ENCODE results near the gene XYLT2. TPM values are rescaled to one million over a fixed set of nuclear protein-coding genes. Genes with fewer than 3 reads are reported as not detected.

Gene XYLT2
- total and polyA plus RNA-seq, 2 of the 8 experiments (the other 6 are each of a cell fraction or from before 2014, with no cell fraction given), result 28.0 to 29.9 TPM

DNA sequence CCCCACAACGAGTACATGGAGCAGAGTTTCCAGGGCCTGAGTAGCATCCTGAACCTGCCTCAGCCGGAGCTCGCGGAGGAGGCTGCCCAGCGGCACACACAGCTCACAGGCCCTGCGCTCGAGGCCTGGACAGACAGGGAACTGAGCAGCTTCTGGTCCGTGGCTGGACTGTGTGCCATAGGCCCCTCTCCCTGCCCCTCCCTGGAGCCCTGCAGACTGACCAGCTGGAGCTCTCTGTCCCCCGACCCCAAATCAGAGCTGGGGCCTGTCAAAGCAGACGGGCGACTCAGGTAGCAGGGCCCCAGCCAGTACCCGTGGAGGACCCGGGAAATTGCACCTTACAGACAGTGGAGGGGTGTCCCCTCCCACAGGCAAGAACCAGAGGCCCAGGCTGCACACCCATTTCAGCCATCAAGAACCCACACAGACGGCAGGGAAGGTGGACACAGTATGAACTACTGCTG lies 14.1 kb downstream of the XYLT2 start:
- TF ChIP-seq PHF8 (conservative IDR thresholded peaks at IDR 0.05; ENCODE audit: low read depth, low read length) (no peak), ATF3 (IDR thresholded peaks at IDR 0.05; ENCODE audit: insufficient read depth, low read depth, low read length) (no peak), SIX5 (IDR thresholded peaks at IDR 0.05; ENCODE audit: low read depth, low read length) (no peak), SAP30 (IDR thresholded peaks at IDR 0.05; ENCODE audit: insufficient read depth, insufficient replicate concordance, low read length) (no peak), POLR2AphosphoS5 (IDR thresholded peaks at IDR 0.05; ENCODE audit: low read depth, low read length) (no peak), HDAC6 (IDR thresholded peaks at IDR 0.05; ENCODE audit: low read depth, low read length) (no peak), KDM1A (IDR thresholded peaks at IDR 0.05; ENCODE audit: borderline replicate concordance, low read length) (no peak), ZNF274 (IDR thresholded peaks at IDR 0.05; ENCODE audit: borderline replicate concordance, extremely low read depth, low read length) (no peak), BRCA1 (IDR thresholded peaks at IDR 0.05; ENCODE audit: low read depth, low read length) (no peak)
- TF ChIP-seq, protein P1, sequence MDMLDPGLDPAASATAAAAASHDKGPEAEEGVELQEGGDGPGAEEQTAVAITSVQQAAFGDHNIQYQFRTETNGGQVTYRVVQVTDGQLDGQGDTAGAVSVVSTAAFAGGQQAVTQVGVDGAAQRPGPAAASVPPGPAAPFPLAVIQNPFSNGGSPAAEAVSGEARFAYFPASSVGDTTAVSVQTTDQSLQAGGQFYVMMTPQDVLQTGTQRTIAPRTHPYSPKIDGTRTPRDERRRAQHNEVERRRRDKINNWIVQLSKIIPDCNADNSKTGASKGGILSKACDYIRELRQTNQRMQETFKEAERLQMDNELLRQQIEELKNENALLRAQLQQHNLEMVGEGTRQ (IDR thresholded peaks at IDR 0.05; ENCODE audit: low read length), result no peak
- Histone ChIP-seq H3K14ac (ENCODE audit: insufficient read length) (no peak overlapping the region), H3K9me3 (ENCODE audit: insufficient read depth in 2 of 2, low read depth in 1 of 2, low read length in 1 of 2) (no peaks in the 10 kb centered on the region), H3K27ac (ENCODE audit: low read depth, low read length) (no peak overlapping the region), H3K27me3 (replicated peaks in 1 of 4; ENCODE audit: control insufficient read depth in 3 of 4, extremely low read depth in 1 of 4, insufficient read depth in 3 of 4, low read length in 3 of 4) (no peaks in the 10 kb centered on the region), H3K79me1 (ENCODE audit: low read depth, low read length) (no peaks in the 10 kb centered on the region), H3K4ac (replicated peaks; ENCODE audit: insufficient read length, low read depth, low read length) (no peak overlapping the region), H3K56ac (replicated peaks; ENCODE audit: insufficient read length, low read depth, low read length) (no peak overlapping the region), H3K4me3 (ENCODE audit: extremely low read depth in 1 of 4, insufficient read depth in 2 of 4, low read depth in 3 of 4, low read length in 4 of 4) (no peak overlapping the region), H2BK5ac (ENCODE audit: low read depth, low read length) (no peak overlapping the region), H3K23ac (ENCODE audit: insufficient read length) (no peak overlapping the region), H3K4me2 (ENCODE audit: insufficient read depth in 1 of 2, low read depth in 2 of 2, low read length in 2 of 2) (no peak overlapping the region), H2AK5ac (ENCODE audit: low read depth, low read length) (no peak overlapping the region), H2AFZ (ENCODE audit: low read length) (no peak overlapping the region), H4K8ac (ENCODE audit: extremely low read depth, insufficient read depth, low read length) (peak overlapping the region; percentile 53; the same call in 1 of the 2 replicates), H3K18ac (ENCODE audit: extremely low read depth, low read length) (no peak overlapping the region), H2BK120ac (replicated peaks; ENCODE audit: low read depth, low read length) (no peak overlapping the region), H3K36me3 (ENCODE audit: control insufficient read depth in 2 of 4, insufficient read depth in 4 of 4, low read length in 3 of 4) (peaks cover 12 to 40% (median 25%) of the 10 kb centered on the region in 4 experiments), H2BK12ac (ENCODE audit: low read depth, low read length) (no peak overlapping the region), H3K4me1 (replicated peaks in 1 of 4; ENCODE audit: control insufficient read depth in 3 of 4, insufficient read depth in 4 of 4, low read length in 3 of 4) (peaks cover 0 to 26% (median 11%) of the 10 kb centered on the region in 4 experiments; a peak in 6 of 7 replicates), H2BK20ac (ENCODE audit: low read length) (no peak overlapping the region), H4K20me1 (replicated peaks in 1 of 2; ENCODE audit: control insufficient read depth in 1 of 2, insufficient read depth in 2 of 2, low read length in 2 of 2) (peaks cover 6 to 22% of the 10 kb centered on the region in 2 experiments), H4K5ac (ENCODE audit: insufficient read length, low read depth, low read length) (no peak overlapping the region), H2BK15ac (ENCODE audit: low read length) (no peak overlapping the region), H3K9ac (replicated peaks in 1 of 4; ENCODE audit: extremely low read depth in 1 of 4, low read depth in 3 of 4, low read length in 3 of 4) (no peak overlapping the region; a peak in 1 of 7 replicates), H3K23me2 (ENCODE audit: low read depth, low read length) (no peaks in the 10 kb centered on the region), H4K91ac (replicated peaks; ENCODE audit: insufficient read length, low read length) (no peak overlapping the region), H3K79me2 (ENCODE audit: control insufficient read depth in 1 of 2, insufficient read depth in 2 of 2, low read length in 2 of 2) (no peaks in the 10 kb centered on the region)
- DNase-seq (ENCODE audit: low read depth in 1 of 2, low spot score in 2 of 2) (no peak), FAIRE-seq (no peak)
- WGBS, 2 experiments (ENCODE audit: extremely low coverage in 1 of 2, insufficient coverage in 1 of 2, insufficient read length in 1 of 2, insufficient replicate concordance in 2 of 2, low coverage in 1 of 2, low lambda C conversion rate in 2 of 2, missing lambda C conversion rate in 1 of 2), result 86% methylated on average over 13 of the region's 14 CpGs; no CpG with 5 or more reads in 1 of the 2 experiments
- POLR2A ChIA-PET (ENCODE audit: partially characterized antibody), result interaction anchor here (0.9 to 20.2 kb wide), 5 partner anchors 10 to 160 kb away, joined by 3 to 313 read pairs (median 10); partner anchors contain the start of genes EME1, LRRC59, MRPL27 and XYLT2
- CTCF ChIA-PET (ENCODE audit: partially characterized antibody), result interaction anchor here (0.6 to 3.2 kb wide), 9 partner anchors 13 to 158 kb away, joined by 3 to 13 read pairs (median 5); partner anchors contain the start of genes COL1A1, EME1, LRRC59 and MRPL27
